Hepatocyte (in vitro differentiated cells): Measurements from ENCODE around the gene KCNAB3. TPM values are rescaled to one million over a fixed set of nuclear protein-coding genes. Genes with fewer than 3 reads are reported as not detected.

Experiments used
- DNase-seq: peaks from one replicate; pipeline ENCODE4 v3.0.0-alpha.2; 2016; ENCODE audit warnings: low spot score
- H2AFZ ChIP-seq: fragments of 200-600 bp; sonication (generic); 2 replicates; pipeline ENCODE4 v1.6.0; 2016; ENCODE audit warnings: antibody characterized with exemption, mild to moderate bottlenecking
- H3K27ac ChIP-seq: fragments of 200-600 bp; sonication (generic); 2 replicates; pipeline ENCODE4 v1.5.1; 2016; ENCODE audit warnings: mild to moderate bottlenecking
- H3K27me3 ChIP-seq: fragments of 200-600 bp; sonication (generic); 2 replicates; pipeline ENCODE4 v1.6.1; 2016
- H3K36me3 ChIP-seq: fragments of 200-600 bp; sonication (generic); replicated peaks from 2 replicates; pipeline ENCODE4 v1.5.1; 2016; ENCODE audit warnings: low read depth; ENCODE audit not compliant: insufficient read depth
- H3K4me1 ChIP-seq: fragments of 200-600 bp; sonication (generic); 2 replicates; pipeline ENCODE4 v1.5.1; 2016; ENCODE audit warnings: mild to moderate bottlenecking, moderate library complexity; ENCODE audit not compliant: insufficient read depth
- H3K4me2 ChIP-seq: fragments of 200-600 bp; sonication (generic); 2 replicates; pipeline ENCODE4 v1.6.0; 2016
- H3K4me3 ChIP-seq: fragments of 200-600 bp; sonication (generic); 2 replicates; pipeline ENCODE4 v1.5.1; 2016; ENCODE audit warnings: mild to moderate bottlenecking
- H3K79me2 ChIP-seq: fragments of 200-600 bp; sonication (generic); 2 replicates; pipeline ENCODE4 v1.6.0; 2017; ENCODE audit warnings: mild to moderate bottlenecking
- H3K9me2 ChIP-seq: fragments of 200-600 bp; sonication (generic); replicated peaks from 2 replicates; pipeline ENCODE4 v1.6.0; 2017; ENCODE audit warnings: mild to moderate bottlenecking; ENCODE audit not compliant: insufficient read depth
- H3K9me3 ChIP-seq: fragments of 200-600 bp; sonication (generic); 2 replicates; pipeline ENCODE4 v1.5.1; 2016; ENCODE audit warnings: low read depth, mild to moderate bottlenecking
- H4K20me1 ChIP-seq: fragments of 200-600 bp; sonication (generic); 2 replicates; pipeline ENCODE4 v1.6.0; 2016; ENCODE audit warnings: mild to moderate bottlenecking; ENCODE audit not compliant: insufficient read depth, poor library complexity, severe bottlenecking
- EZH2 ChIP-seq: fragments of 200-600 bp; sonication (generic); IDR thresholded peaks from 2 replicates; pipeline ENCODE4 v1.6.1; 2016; ENCODE audit warnings: antibody characterized with exemption, mild to moderate bottlenecking, borderline replicate concordance
- EZH2phosphoT487 ChIP-seq: fragments of 200-600 bp; sonication (generic); IDR thresholded peaks from one replicate; pipeline ENCODE4 v1.6.1; 2018; ENCODE audit warnings: antibody characterized with exemption, mild to moderate bottlenecking, low read depth, moderate library complexity; ENCODE audit not compliant: unreplicated experiment, severe bottlenecking
- WGBS: methylation state at CpG from one replicate; pipeline ENCODE4 v1.1.6; 2016; ENCODE audit warnings: low lambda C conversion rate; ENCODE audit errors: missing lambda C conversion rate; 5-methylcytosine and 5-hydroxymethylcytosine counted together
- polyA plus RNA-seq: library from polyadenylated mRNA; unstranded; fragments of >200 nt; fragmentation: Nextera tagmentation; extraction: Ambion mirVana; gene quantifications from 2 replicates; pipeline ENCODE4 v1.2.1, GENCODE V29; 2016
- total RNA-seq: library from RNA; depleted of rRNA; stranded (reverse); fragments of >200 nt; gene quantifications from 2 replicates; pipeline ENCODE4 v1.2.3, GENCODE V29; 2014
- TF ChIP-seq, protein P1 (sequence below): fragments of 200-600 bp; sonication (generic); IDR thresholded peaks from 2 replicates; pipeline ENCODE4 v1.5.1; 2016; ENCODE audit warnings: antibody characterized with exemption, mild to moderate bottlenecking; ENCODE audit not compliant: poor library complexity

The KCNAB3 gene
- total and polyA plus RNA-seq, 2 experiments from 2014 or later, result 1.8 TPM

DNA sequence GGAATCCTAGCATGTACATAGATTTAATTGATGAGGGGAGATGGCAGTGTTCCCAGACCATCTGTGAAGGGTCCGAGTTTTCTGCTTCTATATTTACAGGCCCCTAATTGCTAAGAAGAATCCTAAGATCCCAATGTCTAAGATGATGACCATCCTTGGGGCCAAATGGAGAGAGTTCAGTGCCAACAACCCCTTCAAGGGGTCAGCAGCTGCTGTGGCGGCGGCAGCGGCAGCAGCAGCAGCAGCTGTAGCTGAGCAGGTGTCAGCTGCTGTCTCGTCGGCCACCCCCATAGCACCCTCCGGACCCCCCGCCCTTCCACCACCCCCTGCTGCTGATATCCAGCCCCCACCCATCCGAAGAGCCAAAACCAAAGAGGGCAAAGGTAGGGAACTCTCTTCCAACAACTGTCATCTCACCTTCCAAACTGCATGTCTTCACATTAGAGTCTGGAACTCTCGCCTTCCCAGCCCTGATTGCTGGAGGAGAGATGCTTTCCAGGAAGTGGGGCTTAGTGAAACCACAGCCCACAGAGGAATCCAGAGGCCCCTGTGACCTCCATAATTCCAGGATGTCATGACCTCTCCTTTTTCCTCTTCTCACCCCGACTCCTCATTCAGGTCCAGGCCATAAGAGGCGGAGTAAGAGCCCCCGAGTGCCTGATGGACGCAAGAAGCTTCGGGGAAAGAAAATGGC lies 36.3 kb downstream of the KCNAB3 start:
- no peak overlapping the region for H3K4me2 ChIP-seq

DNA sequence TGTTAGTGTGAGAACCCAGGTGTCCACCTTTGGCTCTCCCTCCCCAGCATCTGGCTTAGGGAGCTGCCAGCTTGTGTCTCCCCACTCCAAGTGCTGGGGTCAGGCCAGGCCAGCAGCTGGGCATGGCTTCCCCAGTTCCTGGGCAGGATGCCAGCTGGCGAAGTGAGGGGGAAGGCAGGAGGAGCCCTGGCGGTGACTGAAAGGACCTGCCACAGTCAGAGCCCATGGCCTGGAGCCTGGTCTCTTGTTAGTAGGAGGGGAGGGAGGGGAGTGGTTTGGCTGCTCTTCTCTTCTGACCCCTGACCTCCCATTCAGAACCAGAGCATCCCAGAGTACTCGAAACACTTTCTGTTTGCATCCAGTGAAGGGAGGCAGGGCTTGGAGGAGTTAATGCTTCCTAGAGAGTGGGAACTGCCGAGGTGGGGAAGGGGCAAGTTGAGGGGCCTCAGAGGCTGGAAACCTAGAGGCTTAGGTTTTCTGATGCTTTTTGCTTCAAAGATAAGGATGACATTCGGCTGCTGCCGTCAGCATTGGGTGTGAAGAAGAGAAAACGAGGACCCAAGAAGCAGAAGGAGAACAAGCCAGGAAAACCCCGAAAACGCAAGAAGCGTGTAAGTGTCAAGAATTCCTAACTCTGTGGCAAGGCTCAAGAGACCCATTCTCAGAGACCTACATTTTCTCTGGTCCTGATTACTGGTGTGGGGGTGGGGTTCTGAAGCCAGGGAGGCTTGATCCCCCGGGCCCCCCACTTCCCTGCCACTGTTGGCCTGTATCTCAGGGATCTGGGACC lies 40.3 kb downstream of the KCNAB3 start:
- DNase-seq, result peak; percentile 89
- Histone ChIP-seq H3K36me3 (no peaks in the 10 kb centered on the region), H3K4me1 (peaks cover 24% of the 10 kb centered on the region), H3K27ac (peak overlapping the region; percentile 95), H3K27me3 (no peaks in the 10 kb centered on the region), H3K9me3 (no peaks in the 10 kb centered on the region), H3K79me2 (peaks cover 51% of the 10 kb centered on the region), H3K4me3 (no peak overlapping the region), H3K9me2 (no peaks in the 10 kb centered on the region), H4K20me1 (peaks cover 7% of the 10 kb centered on the region), H3K4me2 (peak overlapping the region; percentile 96), H2AFZ (no peak overlapping the region)
- TF ChIP-seq, protein P1, sequence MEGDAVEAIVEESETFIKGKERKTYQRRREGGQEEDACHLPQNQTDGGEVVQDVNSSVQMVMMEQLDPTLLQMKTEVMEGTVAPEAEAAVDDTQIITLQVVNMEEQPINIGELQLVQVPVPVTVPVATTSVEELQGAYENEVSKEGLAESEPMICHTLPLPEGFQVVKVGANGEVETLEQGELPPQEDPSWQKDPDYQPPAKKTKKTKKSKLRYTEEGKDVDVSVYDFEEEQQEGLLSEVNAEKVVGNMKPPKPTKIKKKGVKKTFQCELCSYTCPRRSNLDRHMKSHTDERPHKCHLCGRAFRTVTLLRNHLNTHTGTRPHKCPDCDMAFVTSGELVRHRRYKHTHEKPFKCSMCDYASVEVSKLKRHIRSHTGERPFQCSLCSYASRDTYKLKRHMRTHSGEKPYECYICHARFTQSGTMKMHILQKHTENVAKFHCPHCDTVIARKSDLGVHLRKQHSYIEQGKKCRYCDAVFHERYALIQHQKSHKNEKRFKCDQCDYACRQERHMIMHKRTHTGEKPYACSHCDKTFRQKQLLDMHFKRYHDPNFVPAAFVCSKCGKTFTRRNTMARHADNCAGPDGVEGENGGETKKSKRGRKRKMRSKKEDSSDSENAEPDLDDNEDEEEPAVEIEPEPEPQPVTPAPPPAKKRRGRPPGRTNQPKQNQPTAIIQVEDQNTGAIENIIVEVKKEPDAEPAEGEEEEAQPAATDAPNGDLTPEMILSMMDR, result peak; percentile 11
- TF ChIP-seq EZH2phosphoT487, result no peak
- 56% methylated on average over 11 of the region's 11 CpGs for WGBS

More for the DNA sequence above, 36.3 kb downstream of the KCNAB3 start:
- Histone ChIP-seq H3K4me1 (peaks cover 19% of the 10 kb centered on the region), H3K79me2 (peaks cover 41% of the 10 kb centered on the region), H4K20me1 (peaks cover 7% of the 10 kb centered on the region), H3K27me3 (no peaks in the 10 kb centered on the region), H3K27ac (no peak overlapping the region), H2AFZ (no peak overlapping the region), H3K9me3 (no peaks in the 10 kb centered on the region), H3K36me3 (no peaks in the 10 kb centered on the region), H3K9me2 (no peaks in the 10 kb centered on the region), H3K4me3 (no peak overlapping the region)
- WGBS, result 93% methylated on average over 15 of the region's 15 CpGs
- no peak for DNase-seq
- no peak for TF ChIP-seq EZH2
- TF ChIP-seq, protein P1, result no peak
- TF ChIP-seq EZH2phosphoT487, result no peak

DNA sequence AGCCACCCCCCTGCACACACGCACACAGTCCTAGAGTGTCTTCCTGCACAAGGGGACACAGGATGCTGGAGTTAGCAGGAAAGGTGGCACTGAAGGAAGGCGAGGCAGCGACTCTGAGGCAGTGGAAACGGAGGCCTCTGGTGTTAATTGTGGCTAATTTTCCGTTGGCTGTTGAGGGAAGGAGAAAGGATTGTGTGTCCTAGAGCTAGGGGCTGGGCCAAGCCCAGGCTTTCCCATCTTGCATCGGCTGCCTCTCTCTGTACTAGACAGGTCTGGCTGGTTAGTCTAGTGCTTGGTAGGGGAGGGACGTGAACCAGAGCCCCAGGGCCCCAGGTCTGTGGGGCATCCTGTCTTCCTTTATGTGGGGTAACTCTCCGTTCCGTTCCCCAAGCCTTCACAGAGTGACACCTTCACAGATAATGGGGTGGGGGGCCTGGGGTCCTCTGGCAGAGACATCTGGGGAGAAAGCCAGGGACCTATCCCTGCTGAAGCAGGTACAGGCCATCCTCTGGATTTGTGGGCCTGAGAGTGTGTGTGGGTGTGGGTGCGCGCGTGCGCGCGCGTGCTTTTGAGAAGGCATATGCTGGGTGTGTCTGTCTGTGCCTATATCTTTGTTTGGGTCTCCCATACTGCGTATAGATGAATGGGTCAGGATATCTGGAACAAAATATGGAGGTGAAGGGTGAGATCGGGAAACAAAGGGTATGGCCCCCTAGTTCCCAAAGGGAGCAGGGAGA lies 41.3 kb downstream of the KCNAB3 start, which contains the start of gene CHD3:
Gene CHD3, plus strand, starts transcription at position 606 of the 737 bp plus-strand sequence. CDS start 212 bp downstream, outside the sequence.
- Histone ChIP-seq H3K9me3 (no peaks in the 10 kb centered on the region), H3K4me1 (peaks cover 26% of the 10 kb centered on the region), H3K9me2 (no peaks in the 10 kb centered on the region), H3K27ac (peak within 1 kb of the TSS; percentile 95), H3K79me2 (peaks cover 52% of the 10 kb centered on the region), H3K36me3 (no peaks in the 10 kb centered on the region), H3K4me2 (peak within 1 kb of the TSS; percentile 96), H4K20me1 (peaks cover 7% of the 10 kb centered on the region), H2AFZ (no peak within 1 kb of the TSS), H3K27me3 (no peaks in the 10 kb centered on the region), H3K4me3 (peak within 1 kb of the TSS; percentile 31)
- DNase-seq, result peak; percentile 79
- no peak for TF ChIP-seq EZH2phosphoT487
- TF ChIP-seq EZH2, result no peak
- WGBS, result 50% methylated on average over 18 of the region's 18 CpGs
